HUES6 (cell line): ENCODE measurements around the gene CILP.
"Not testable (repeated sequence)": the region's sequence is repeated elsewhere in the genome, so short reads cannot be mapped to it uniquely, and the experiment has no call there.

ENCODE experiments used
- H3K27ac ChIP-seq: 2 replicates; pipeline ENCODE4 v1.7.0; 2013; ENCODE audit warnings: low read depth, mild to moderate bottlenecking, low read length, inconsistent platforms
- H3K27me3 ChIP-seq: 2 replicates; pipeline ENCODE4 v1.6.1; 2013; ENCODE audit warnings: low read length; ENCODE audit not compliant: control insufficient read depth, insufficient read depth
- H3K36me3 ChIP-seq: 2 replicates; pipeline ENCODE4 v1.6.1; 2013; ENCODE audit warnings: low read length; ENCODE audit not compliant: control insufficient read depth, insufficient read depth
- H3K4me1 ChIP-seq: 2 replicates; pipeline ENCODE4 v1.6.1; 2013; ENCODE audit warnings: low read length; ENCODE audit not compliant: control insufficient read depth, insufficient read depth
- H3K4me3 ChIP-seq: 2 replicates; pipeline ENCODE4 v1.5.1; 2013; ENCODE audit warnings: low read depth, low read length
- H3K9ac ChIP-seq: one replicate; pipeline ENCODE4 v1.6.1; 2013; ENCODE audit warnings: mild to moderate bottlenecking, low read length
- H3K9me3 ChIP-seq: 2 replicates; pipeline ENCODE4 v1.6.1; 2013; ENCODE audit warnings: low read depth, low read length; ENCODE audit not compliant: control insufficient read depth, insufficient read depth

CILP gene

DNA sequence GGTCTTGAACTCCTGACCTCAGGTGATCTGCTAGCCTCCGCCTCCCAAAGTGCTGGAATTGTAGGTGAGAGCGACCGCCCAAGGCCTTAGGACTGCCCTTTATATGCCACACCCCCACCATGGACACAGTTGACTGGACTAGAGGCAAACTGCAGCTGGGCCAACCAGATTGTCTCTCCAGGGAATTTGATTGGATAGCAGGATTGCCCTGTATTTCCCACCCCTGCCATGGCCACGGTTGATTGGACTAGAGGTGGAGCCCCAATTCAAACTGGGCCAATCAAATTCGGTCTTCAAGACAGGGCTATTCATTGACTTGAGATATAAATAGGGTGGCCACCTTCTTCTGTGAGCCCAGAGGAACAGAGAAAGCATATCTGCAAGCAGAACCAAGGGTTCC, 19.3 kb downstream of the CILP start:
- H3K4me1 ChIP-seq = peaks cover 4% of the 10 kb centered on the region; the same call in 1 of the 2 replicates
- H3K36me3 ChIP-seq = no peaks in the 10 kb centered on the region
- H3K4me3 ChIP-seq = no peak overlapping the region
- no peak overlapping the region for H3K27ac ChIP-seq
- no peaks in the 10 kb centered on the region for H3K9me3 ChIP-seq
- H3K9ac ChIP-seq = no peak overlapping the region
- H3K27me3 ChIP-seq = no peaks in the 10 kb centered on the region

DNA sequence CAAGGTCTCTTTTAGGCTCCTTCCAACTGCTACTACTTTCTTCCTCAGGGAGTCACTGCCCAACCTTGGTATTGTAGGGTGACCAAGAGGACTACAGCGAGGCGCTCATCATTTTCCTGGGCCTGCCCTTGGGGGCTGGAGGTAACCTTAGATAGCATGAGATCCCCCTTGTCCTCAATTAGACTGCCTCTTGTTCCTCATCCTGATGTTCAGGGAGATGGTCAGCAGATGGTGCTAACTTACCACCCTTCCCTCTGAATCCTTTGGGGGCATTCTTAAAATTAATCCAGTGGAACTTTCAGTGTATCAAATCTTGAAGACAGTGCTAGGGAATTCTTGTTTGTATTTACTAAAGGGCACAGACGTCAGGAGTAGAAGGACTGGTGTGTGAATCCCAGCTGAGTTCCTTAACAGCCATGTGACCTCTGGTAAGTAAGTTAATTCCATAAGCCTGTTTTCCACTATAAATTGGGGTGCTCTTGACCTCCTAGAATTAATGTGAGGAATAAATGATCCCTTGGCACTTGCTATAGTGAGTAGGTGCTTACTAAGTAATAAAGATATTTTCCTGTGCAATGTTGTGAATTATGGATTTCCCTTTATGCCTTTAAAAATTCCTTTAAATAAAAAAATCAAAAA, 22.1 kb downstream of the CILP start:
- no peaks in the 10 kb centered on the region for H3K4me1 ChIP-seq
- H3K27ac ChIP-seq = no peak overlapping the region
- no peak overlapping the region for H3K4me3 ChIP-seq
- H3K27me3 ChIP-seq = no peaks in the 10 kb centered on the region
- H3K9ac ChIP-seq = no peak overlapping the region
- H3K36me3 ChIP-seq = no peaks in the 10 kb centered on the region
- no peaks in the 10 kb centered on the region for H3K9me3 ChIP-seq

DNA sequence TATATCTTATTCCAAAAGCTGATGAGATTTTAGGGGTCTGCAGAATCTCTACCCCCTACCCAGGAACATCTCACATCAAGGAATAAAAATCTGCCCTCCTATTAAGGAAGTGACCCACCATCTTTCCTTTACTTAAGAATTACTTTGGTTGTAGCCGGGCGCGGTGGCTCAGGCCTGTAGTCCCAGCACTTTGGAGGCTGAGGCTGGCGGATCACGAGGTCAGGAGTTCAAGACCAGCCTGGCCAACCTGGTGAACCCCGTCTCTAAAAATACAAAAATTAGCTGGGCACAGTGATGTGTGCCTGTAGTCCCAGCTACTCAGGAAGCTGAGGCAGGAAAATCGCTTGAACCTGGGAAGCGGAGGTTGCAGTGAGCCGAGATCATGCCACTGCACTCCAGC, 22.8 kb downstream of the CILP start:
- H3K9me3 ChIP-seq, H3K27ac ChIP-seq, H3K36me3 ChIP-seq, H3K27me3 ChIP-seq, H3K4me1 ChIP-seq, H3K9ac ChIP-seq, H3K4me3 ChIP-seq: not testable (repeated sequence)

DNA sequence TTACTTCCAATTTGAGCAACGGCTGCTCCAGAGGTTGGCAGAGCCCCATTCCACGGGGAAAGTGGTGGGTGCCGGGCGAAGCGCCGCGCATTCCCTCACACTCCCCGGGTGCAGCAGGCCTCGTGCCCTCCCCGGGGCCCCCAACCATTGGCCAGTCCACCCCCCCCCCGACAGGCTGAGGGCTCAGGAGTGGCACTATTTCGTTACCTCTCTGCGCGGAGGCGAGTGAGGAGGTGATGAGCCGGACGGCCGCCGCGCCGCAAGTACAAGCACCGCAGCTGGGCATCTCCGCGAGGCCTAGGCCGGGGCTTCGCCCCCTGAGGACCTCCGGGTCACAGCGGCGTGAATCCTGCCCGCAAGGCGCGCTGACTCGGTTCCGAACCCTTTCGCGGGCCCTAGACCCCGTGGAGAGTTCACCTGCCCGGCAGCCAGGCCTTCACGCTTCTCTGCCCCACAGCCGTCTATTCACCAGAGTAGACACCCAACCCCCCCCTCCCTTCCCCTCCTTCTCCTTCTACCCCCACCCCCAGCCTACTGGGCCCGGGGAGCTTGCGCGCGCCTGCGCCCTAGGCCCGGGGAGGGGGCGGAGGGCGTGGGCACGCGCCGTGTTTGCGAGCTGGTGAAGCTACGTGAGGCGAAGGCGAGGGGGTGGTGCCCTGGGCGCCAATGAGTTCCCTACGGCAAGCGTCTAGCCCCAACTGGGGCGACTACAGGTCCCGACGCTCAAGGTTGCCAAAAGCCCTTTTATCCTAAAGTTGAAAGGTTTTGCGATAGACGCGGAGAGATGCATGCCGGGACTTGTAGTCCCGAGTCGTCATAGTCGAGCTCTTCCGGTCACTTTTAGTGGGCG, 26.2 kb downstream of the CILP start, which contains the start of gene CLPX:
Gene CLPX (minus strand): TSS at position 475 of the 850 bp plus-strand sequence. CDS start 189 bp downstream, at position 286.
- H3K27me3 ChIP-seq = no peaks in the 10 kb centered on the region
- H3K4me3 ChIP-seq = peak within 1 kb of the TSS; percentile 74
- peak within 1 kb of the TSS; percentile 78 for H3K27ac ChIP-seq
- no peaks in the 10 kb centered on the region for H3K4me1 ChIP-seq
- H3K9ac ChIP-seq = peak within 1 kb of the TSS; percentile 88
- no peaks in the 10 kb centered on the region for H3K9me3 ChIP-seq
- H3K36me3 ChIP-seq = peaks cover 3% of the 10 kb centered on the region; the same call in 1 of the 2 replicates

DNA sequence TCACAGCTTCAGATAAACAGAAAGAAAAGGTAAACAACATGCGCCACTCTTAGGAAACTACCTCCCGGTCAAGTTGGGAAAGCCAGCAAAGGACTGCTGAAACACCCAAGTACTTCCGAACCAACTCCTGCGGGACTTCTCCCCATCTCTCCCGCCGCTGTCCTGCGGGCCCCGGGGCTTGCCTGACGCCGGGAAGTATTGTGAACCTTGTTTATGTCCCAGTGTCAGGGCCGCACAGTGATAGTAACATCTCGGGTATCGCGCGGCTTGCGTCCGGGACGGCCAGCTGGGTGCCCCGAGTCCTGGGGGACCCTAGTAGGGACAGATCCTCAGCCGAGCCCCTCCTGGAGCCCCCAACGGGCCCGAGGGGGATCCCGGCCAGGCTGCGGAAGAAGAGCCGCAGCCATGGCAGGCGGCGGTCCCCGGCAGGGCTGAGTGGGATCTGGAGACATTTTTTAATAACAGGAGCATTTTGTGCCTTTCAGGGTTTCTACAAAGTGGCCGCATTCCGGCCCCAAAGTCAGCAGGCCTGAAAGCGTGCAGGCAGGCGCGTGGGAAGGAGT, 26.9 kb downstream of the CILP start:
- H3K36me3 ChIP-seq = peaks cover 10% of the 10 kb centered on the region
- peak overlapping the region; percentile 78 for H3K27ac ChIP-seq
- H3K4me3 ChIP-seq = peak overlapping the region; percentile 74
- H3K27me3 ChIP-seq = no peaks in the 10 kb centered on the region
- H3K9ac ChIP-seq = peak overlapping the region; percentile 88
- no peaks in the 10 kb centered on the region for H3K4me1 ChIP-seq
- H3K9me3 ChIP-seq = no peaks in the 10 kb centered on the region

DNA sequence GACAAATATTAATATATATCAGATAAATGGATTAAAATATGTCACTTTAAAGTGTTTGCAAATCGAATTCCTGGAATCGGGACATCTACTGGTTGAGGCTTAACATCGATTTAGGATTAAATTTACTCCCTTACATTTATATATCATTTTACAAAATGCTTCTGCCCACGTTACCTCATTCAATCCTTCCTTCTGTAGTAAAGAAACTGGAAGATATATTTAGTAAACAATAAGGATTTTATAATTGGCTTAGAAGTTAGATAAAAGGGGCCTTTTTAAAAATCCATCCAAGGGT, 27.5 kb downstream of the CILP start:
- Histone ChIP-seq H3K9me3 (no peaks in the 10 kb centered on the region), H3K4me3 (peak overlapping the region; percentile 74), H3K27me3 (no peaks in the 10 kb centered on the region), H3K27ac (peak overlapping the region; percentile 78; the same call in 1 of the 2 replicates), H3K4me1 (no peaks in the 10 kb centered on the region), H3K36me3 (peaks cover 15% of the 10 kb centered on the region), H3K9ac (peak overlapping the region; percentile 88)

DNA sequence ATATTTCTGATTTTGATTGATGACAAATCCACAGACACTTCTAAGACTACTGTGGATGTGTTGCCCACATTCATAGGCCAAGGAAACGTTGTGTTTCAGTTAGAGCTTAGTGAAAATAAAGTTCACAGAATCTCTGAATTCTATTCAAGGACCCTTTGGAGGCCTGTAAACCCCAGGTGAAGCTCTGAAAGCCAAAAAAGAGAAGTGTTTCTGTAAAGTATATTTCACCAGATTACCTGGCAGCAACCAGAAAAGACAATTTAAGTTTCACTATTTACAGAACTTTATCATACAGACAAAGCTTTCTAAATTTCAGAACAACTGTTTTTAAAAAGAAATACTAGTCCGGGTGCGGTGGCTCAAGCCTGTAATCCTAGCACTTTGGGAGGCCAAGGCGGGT, 28.7 kb downstream of the CILP start:
- Histone ChIP-seq H3K9me3 (no peaks in the 10 kb centered on the region), H3K9ac (no peak overlapping the region), H3K27me3 (no peaks in the 10 kb centered on the region), H3K36me3 (peaks cover 28% of the 10 kb centered on the region), H3K27ac (no peak overlapping the region), H3K4me1 (no peaks in the 10 kb centered on the region), H3K4me3 (no peak overlapping the region)

DNA sequence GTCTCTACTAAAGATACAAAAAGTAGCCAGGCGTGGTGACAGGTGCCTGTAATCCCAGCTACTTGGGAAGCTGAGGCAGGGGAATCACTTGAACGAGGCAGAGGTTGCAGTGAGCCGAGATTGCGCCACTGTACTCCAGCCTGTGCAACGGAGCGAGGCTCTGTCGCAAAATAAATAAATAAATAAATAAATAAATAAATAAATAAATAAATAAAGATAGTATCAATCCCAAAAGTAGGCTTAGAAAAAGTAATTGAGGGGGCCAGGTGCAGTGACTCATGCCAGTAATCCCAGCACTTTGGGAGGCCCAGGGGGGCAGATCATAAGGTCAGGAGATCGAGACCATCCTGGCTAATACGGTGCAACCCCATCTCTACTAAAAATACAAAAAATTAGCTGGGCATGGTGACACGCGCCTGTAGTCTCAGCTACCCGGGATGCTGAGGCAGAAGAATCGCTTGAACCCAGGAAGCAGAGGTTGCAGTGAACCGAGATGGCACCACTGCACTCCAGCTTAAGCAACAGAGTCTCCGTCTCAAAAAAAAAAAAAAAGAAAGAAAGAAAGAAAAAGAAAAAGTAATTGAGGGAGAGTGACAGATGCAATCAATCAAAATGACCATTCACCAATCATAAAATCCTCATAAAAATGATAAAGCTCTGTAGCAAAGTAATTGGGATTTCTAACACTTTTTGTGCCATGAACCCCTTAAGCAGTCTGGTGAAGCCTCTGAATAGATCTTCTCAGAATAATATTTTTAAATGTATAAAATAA, 29.5 kb downstream of the CILP start:
- H3K36me3 ChIP-seq = peaks cover 34% of the 10 kb centered on the region
- not testable (repeated sequence) for H3K27ac ChIP-seq, H3K9ac ChIP-seq, H3K4me3 ChIP-seq, H3K4me1 ChIP-seq, H3K9me3 ChIP-seq, H3K27me3 ChIP-seq

DNA sequence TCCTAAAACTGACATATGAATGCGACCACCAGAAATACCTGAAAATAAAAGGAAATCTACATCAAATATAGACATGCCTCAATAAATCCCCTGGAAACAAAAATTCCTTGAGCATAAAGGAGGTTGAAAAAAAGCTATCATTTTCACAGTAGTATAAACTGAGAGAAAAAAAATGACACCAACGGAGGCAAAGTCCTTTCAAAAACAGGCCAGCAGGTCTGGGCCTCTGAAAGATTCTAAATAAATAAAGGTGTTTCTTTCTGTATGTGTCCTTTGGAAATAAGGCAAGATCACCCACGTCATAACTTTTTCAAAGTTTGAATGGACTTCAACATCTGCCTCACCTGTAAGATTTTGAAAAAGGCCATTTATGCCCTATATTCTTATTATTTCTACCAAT, 31.1 kb downstream of the CILP start:
- peaks cover 46% of the 10 kb centered on the region for H3K36me3 ChIP-seq
- no peak overlapping the region for H3K9ac ChIP-seq
- no peaks in the 10 kb centered on the region for H3K9me3 ChIP-seq
- no peak overlapping the region for H3K4me3 ChIP-seq
- no peaks in the 10 kb centered on the region for H3K4me1 ChIP-seq
- no peaks in the 10 kb centered on the region for H3K27me3 ChIP-seq
- no peak overlapping the region for H3K27ac ChIP-seq

DNA sequence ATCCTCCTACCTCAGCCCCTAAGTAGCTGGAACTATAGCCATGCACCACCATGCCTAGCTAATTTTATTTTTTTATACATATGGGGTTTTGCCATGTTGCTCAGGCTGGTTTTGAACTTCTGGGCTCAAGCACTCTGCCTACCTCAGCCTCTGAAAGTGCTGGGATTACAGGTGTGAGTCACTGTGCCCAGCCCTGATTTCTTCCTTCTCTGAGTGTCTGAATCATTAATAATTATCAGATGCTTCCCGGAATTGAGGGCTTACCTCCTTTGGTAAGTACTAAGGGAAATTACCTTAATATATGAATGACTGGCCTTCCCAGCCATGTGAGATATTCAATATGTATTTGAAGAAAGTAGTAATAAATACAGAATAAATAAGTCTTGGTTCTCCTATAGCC, 33.4 kb downstream of the CILP start:
- no peak overlapping the region for H3K27ac ChIP-seq
- no peaks in the 10 kb centered on the region for H3K27me3 ChIP-seq
- H3K9ac ChIP-seq = no peak overlapping the region
- no peak overlapping the region for H3K4me3 ChIP-seq
- H3K4me1 ChIP-seq = no peaks in the 10 kb centered on the region
- H3K36me3 ChIP-seq = peaks cover 60% of the 10 kb centered on the region
- no peaks in the 10 kb centered on the region for H3K9me3 ChIP-seq
